Measurements from ENCODE around the gene NINJ1. TPM values are rescaled to one million over a fixed set of nuclear protein-coding genes. Genes with fewer than 3 reads are reported as not detected.

Gene NINJ1
- total and polyA plus RNA-seq, 2 of the 8 experiments (the other 6 are each of a cell fraction or from before 2014, with no cell fraction given), result 28.2 to 65.6 TPM

GRCh38 chr9:93141771-93142483, 7.9 kb upstream of the NINJ1 start (continued):
- TF ChIP-seq CHD7 (IDR thresholded peaks at IDR 0.05; ENCODE audit: insufficient replicate concordance, low read length), result no peak
- no peak for TF ChIP-seq SP1 (IDR thresholded peaks at IDR 0.05; ENCODE audit: low read depth, low read length)
- no peak for TF ChIP-seq TEAD4 (IDR thresholded peaks at IDR 0.05; ENCODE audit: low read depth, low read length)
- no peak for TF ChIP-seq POLR2A (IDR thresholded peaks at IDR 0.05; ENCODE audit: control extremely low read depth in 1 of 2, low read depth in 2 of 2, low read length in 2 of 2)
- TF ChIP-seq SP4 (IDR thresholded peaks at IDR 0.05; ENCODE audit: low read length), result no peak
- TF ChIP-seq SIRT6 (IDR thresholded peaks at IDR 0.05; ENCODE audit: low read length), result no peak
- TF ChIP-seq HDAC6 (IDR thresholded peaks at IDR 0.05; ENCODE audit: low read depth, low read length), result no peak

Measured in H1 (cell line).